ENCODE data around the gene ZER1.
A peak's percentile ranks its signal among the peaks of the same experiment; 100 is the strongest.

The ZER1 gene

GRCh38 chr9:128689293-128689774 lies 82.4 kb downstream of the ZER1 start:
- peak in 1 of 2 experiments; percentile 56 for DNase-seq

- DNase-seq, result peak; percentile 93 to 95
Observed at GRCh38 chr9:128688501-128689292, 83.0 kb downstream of the ZER1 start, which contains the start of gene SET. TSS of gene SET (plus strand) at chr9:128689222. CDS start at chr9:128689583, 361 bp downstream.

GRCh38 chr9:128687453-128687852 lies 84.3 kb downstream of the ZER1 start:
- DNase-seq, result no peak

- peak; percentile 30 to 43 for DNase-seq
Observed at GRCh38 chr9:128685636-128686489, 85.9 kb downstream of the ZER1 start.

GRCh38 chr9:128684325-128685199 lies 87.2 kb downstream of the ZER1 start:
- peak; percentile 66 to 67 for DNase-seq

GRCh38 chr9:128684065-128684324 lies 87.7 kb downstream of the ZER1 start:
- no peak for DNase-seq

- peak in 1 of 2 experiments; percentile 25 for DNase-seq
Observed at GRCh38 chr9:128683340-128684064, 88.2 kb downstream of the ZER1 start.

All from stimulated activated CD4-positive, alpha-beta T cell treated with anti-CD3 and anti-CD28 coated beads, Interleukin-4, amount 100 ng/mL, for 4 hours (primary cell).